Measurements from ENCODE around the gene TBX10.
"Not testable (repeated sequence)": the region's sequence is repeated elsewhere in the genome, so short reads cannot be mapped to it uniquely, and the experiment has no call there.

Gene TBX10

GRCh38 chr11:67592880-67593564, 46.5 kb downstream of the TBX10 start:
- Histone ChIP-seq H3K9me3 (ENCODE audit: insufficient read depth, low read length) (peaks cover 19% of the 10 kb centered on the region), H3K36me3 (ENCODE audit: insufficient read depth, insufficient read length, low read length) (peaks cover 11% of the 10 kb centered on the region), H3K4me3 (ENCODE audit: insufficient read length, low read depth) (no peak overlapping the region), H3K27me3 (ENCODE audit: insufficient read depth, insufficient read length) (no peaks in the 10 kb centered on the region), H3K9ac (ENCODE audit: insufficient read length, low read depth) (no peak overlapping the region), H3K4me1 (ENCODE audit: insufficient read depth, insufficient read length) (no peaks in the 10 kb centered on the region)
- DNase-seq (ENCODE audit: low read depth, low spot score): no peak
- no peak for TF ChIP-seq YY1 (IDR thresholded peaks at IDR 0.05; ENCODE audit: insufficient read depth, insufficient read length)
- TF ChIP-seq ZNF274 (IDR thresholded peaks at IDR 0.05; ENCODE audit: low read depth, low read length): no peak
- no peak for TF ChIP-seq SUZ12 (IDR thresholded peaks at IDR 0.05; ENCODE audit: extremely low read depth, insufficient read depth, insufficient read length)

- H3K4me3 ChIP-seq (ENCODE audit: insufficient read length, low read depth); H3K9ac ChIP-seq (ENCODE audit: insufficient read length, low read depth); DNase-seq (ENCODE audit: low read depth, low spot score); H3K9me3 ChIP-seq (ENCODE audit: insufficient read depth, low read length); H3K27me3 ChIP-seq (ENCODE audit: insufficient read depth, insufficient read length): not testable (repeated sequence)
- peaks cover 49% of the 10 kb centered on the region for H3K36me3 ChIP-seq (ENCODE audit: insufficient read depth, insufficient read length, low read length)
- peaks cover 22% of the 10 kb centered on the region for H3K4me1 ChIP-seq (ENCODE audit: insufficient read depth, insufficient read length)
Observed at GRCh38 chr11:67588899-67589415, 50.6 kb downstream of the TBX10 start.

GRCh38 chr11:67588136-67588503, 51.4 kb downstream of the TBX10 start:
- no peaks in the 10 kb centered on the region for H3K27me3 ChIP-seq (ENCODE audit: insufficient read depth, insufficient read length)
- no peaks in the 10 kb centered on the region for H3K9me3 ChIP-seq (ENCODE audit: insufficient read depth, low read length)
- H3K4me3 ChIP-seq (ENCODE audit: insufficient read length, low read depth): no peak overlapping the region
- no peak for DNase-seq (ENCODE audit: low read depth, low spot score)
- TF ChIP-seq ZNF274 (IDR thresholded peaks at IDR 0.05; ENCODE audit: low read depth, low read length) (no peak), SUZ12 (IDR thresholded peaks at IDR 0.05; ENCODE audit: extremely low read depth, insufficient read depth, insufficient read length) (no peak), YY1 (IDR thresholded peaks at IDR 0.05; ENCODE audit: insufficient read depth, insufficient read length) (no peak)
- H3K36me3 ChIP-seq (ENCODE audit: insufficient read depth, insufficient read length, low read length): peaks cover 49% of the 10 kb centered on the region
- peaks cover 22% of the 10 kb centered on the region for H3K4me1 ChIP-seq (ENCODE audit: insufficient read depth, insufficient read length)
- no peak overlapping the region for H3K9ac ChIP-seq (ENCODE audit: insufficient read length, low read depth)

- TF ChIP-seq YY1 (IDR thresholded peaks at IDR 0.05; ENCODE audit: insufficient read depth, insufficient read length) (no peak), ZNF274 (IDR thresholded peaks at IDR 0.05; ENCODE audit: low read depth, low read length) (no peak)
- peak overlapping the region; percentile 97 for H3K4me3 ChIP-seq (ENCODE audit: insufficient read length, low read depth)
Observed at GRCh38 chr11:67586568-67587250, 52.9 kb downstream of the TBX10 start.

GRCh38 chr11:67585911-67586310, 53.7 kb downstream of the TBX10 start:
- Histone ChIP-seq H3K27me3 (ENCODE audit: insufficient read depth, insufficient read length) (no peaks in the 10 kb centered on the region), H3K9me3 (ENCODE audit: insufficient read depth, low read length) (no peaks in the 10 kb centered on the region), H3K4me3 (ENCODE audit: insufficient read length, low read depth) (peak overlapping the region; percentile 97), H3K4me1 (ENCODE audit: insufficient read depth, insufficient read length) (peaks cover 25% of the 10 kb centered on the region), H3K36me3 (ENCODE audit: insufficient read depth, insufficient read length, low read length) (peaks cover 49% of the 10 kb centered on the region), H3K9ac (ENCODE audit: insufficient read length, low read depth) (peak overlapping the region; percentile 66)
- TF ChIP-seq SUZ12 (IDR thresholded peaks at IDR 0.05; ENCODE audit: extremely low read depth, insufficient read depth, insufficient read length) (no peak), ZNF274 (IDR thresholded peaks at IDR 0.05; ENCODE audit: low read depth, low read length) (no peak), YY1 (IDR thresholded peaks at IDR 0.05; ENCODE audit: insufficient read depth, insufficient read length) (no peak)
- no peak for DNase-seq (ENCODE audit: low read depth, low spot score)

More at GRCh38 chr11:67586568-67587250, 52.9 kb downstream of the TBX10 start:
- H3K9ac ChIP-seq (ENCODE audit: insufficient read length, low read depth): peak overlapping the region; percentile 66
- peaks cover 22% of the 10 kb centered on the region for H3K4me1 ChIP-seq (ENCODE audit: insufficient read depth, insufficient read length)
- H3K9me3 ChIP-seq (ENCODE audit: insufficient read depth, low read length): no peaks in the 10 kb centered on the region
- DNase-seq (ENCODE audit: low read depth, low spot score): no peak
- peaks cover 49% of the 10 kb centered on the region for H3K36me3 ChIP-seq (ENCODE audit: insufficient read depth, insufficient read length, low read length)
- H3K27me3 ChIP-seq (ENCODE audit: insufficient read depth, insufficient read length): no peaks in the 10 kb centered on the region

GRCh38 chr11:67584881-67585873, 54.4 kb downstream of the TBX10 start:
- peaks cover 25% of the 10 kb centered on the region for H3K4me1 ChIP-seq (ENCODE audit: insufficient read depth, insufficient read length)
- no peaks in the 10 kb centered on the region for H3K9me3 ChIP-seq (ENCODE audit: insufficient read depth, low read length)
- H3K36me3 ChIP-seq (ENCODE audit: insufficient read depth, insufficient read length, low read length): peaks cover 49% of the 10 kb centered on the region
- TF ChIP-seq SUZ12 (IDR thresholded peaks at IDR 0.05; ENCODE audit: extremely low read depth, insufficient read depth, insufficient read length): no peak
- no peak for TF ChIP-seq ZNF274 (IDR thresholded peaks at IDR 0.05; ENCODE audit: low read depth, low read length)
- no peak for TF ChIP-seq YY1 (IDR thresholded peaks at IDR 0.05; ENCODE audit: insufficient read depth, insufficient read length)
- peak overlapping the region; percentile 97 for H3K4me3 ChIP-seq (ENCODE audit: insufficient read length, low read depth)
- H3K27me3 ChIP-seq (ENCODE audit: insufficient read depth, insufficient read length): no peaks in the 10 kb centered on the region
- no peak for DNase-seq (ENCODE audit: low read depth, low spot score)
- H3K9ac ChIP-seq (ENCODE audit: insufficient read length, low read depth): peak overlapping the region; percentile 97

Data from NT2/D1 (cell line).